ENCODE measurements around the gene ANKRD2.

Gene ANKRD2

DNA sequence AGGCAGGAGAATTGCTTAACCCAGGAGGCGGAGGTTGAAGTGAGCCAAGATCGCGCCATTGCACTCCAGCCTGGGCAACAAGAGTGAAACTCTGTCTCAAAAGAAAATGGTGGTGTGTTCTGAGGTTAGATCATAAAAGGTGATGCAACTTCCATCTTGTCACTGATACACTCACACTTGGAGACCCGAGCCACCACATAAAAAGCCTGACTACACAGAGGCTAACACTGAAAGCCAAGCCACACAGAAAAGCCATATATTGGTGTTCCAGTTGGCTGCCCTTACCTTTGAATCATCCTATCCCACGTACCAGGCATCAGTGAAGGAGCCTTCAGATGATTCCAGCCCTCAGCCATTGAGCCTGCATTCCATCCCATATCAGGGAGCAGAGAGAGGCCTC is 56.7 kb downstream of the ANKRD2 start:
- H3K4me3 ChIP-seq (ENCODE audit: control insufficient read depth, low read depth, low read length): no peak overlapping the region
- TF ChIP-seq, protein P1, sequence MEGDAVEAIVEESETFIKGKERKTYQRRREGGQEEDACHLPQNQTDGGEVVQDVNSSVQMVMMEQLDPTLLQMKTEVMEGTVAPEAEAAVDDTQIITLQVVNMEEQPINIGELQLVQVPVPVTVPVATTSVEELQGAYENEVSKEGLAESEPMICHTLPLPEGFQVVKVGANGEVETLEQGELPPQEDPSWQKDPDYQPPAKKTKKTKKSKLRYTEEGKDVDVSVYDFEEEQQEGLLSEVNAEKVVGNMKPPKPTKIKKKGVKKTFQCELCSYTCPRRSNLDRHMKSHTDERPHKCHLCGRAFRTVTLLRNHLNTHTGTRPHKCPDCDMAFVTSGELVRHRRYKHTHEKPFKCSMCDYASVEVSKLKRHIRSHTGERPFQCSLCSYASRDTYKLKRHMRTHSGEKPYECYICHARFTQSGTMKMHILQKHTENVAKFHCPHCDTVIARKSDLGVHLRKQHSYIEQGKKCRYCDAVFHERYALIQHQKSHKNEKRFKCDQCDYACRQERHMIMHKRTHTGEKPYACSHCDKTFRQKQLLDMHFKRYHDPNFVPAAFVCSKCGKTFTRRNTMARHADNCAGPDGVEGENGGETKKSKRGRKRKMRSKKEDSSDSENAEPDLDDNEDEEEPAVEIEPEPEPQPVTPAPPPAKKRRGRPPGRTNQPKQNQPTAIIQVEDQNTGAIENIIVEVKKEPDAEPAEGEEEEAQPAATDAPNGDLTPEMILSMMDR (conservative IDR thresholded peaks at IDR 0.05; ENCODE audit: control insufficient read depth, insufficient read depth, low read depth, low read length): no peak
- DNase-seq (ENCODE audit: low read depth): no peak

DNA sequence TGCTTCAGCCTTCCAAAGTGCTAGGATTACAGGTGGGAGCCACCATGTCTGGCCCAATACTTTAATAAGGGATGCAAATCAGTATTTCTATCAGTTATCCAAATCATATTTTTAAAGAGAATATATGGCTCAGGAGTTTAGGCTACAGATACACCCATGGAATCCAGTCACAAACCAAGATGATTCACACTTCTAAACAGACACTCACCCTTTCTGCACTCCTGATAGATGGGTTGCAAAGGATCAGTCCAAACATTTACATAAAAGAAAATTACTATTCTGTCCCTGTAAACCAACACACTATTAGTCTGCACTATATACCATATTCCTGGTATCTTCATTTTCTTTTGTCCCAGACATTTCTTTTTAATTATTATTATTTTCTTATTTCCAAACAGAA is 58.5 kb downstream of the ANKRD2 start:
- TF ChIP-seq, protein P1 (conservative IDR thresholded peaks at IDR 0.05; ENCODE audit: control insufficient read depth, insufficient read depth, low read depth, low read length): no peak
- DNase-seq (ENCODE audit: low read depth): peak; percentile 47
- no peak overlapping the region for H3K4me3 ChIP-seq (ENCODE audit: control insufficient read depth, low read depth, low read length)

DNA sequence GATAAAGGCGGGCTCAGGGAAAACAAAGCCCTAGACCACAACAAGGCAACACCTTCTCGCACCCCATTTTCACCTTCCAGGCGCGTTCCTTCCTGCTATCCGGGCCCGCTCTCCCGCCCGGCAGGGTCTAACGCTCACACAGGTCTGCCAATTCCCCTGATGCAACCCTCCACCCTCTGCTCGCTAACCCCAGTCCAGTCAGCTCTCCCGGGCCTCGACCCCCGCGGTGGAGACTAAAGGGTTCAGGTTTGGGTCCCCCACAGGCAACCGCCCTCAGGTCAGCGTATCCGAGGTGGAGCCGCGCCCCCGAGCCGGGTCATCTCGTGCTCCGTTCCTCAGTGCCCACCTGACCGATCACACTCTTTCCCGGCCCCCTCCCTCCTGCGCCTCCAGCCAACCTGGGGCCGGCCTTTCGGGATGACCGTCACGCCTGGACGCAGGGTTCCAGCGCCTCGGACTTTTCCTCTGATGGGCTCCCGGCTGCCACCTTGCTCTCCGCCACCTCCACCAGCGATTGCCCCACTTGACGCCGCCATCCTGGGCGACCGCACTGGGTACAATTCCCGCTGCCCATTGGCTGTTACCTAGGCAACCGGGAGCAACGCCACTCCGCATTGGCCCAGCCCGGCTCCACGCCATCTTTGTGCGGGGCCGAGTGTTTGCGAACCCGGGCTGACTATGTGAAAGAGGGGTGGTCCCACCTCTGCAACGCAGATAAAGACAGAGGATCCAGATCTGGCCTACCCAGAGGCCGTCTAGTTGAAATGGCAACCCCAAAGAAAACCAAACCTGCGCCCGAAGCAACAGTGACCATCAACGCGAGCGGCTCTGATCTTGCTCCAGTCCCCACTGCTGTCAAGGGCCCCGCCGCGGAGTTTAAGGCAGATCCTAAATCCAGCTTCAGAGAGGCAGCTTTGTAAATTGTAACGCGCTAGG is 60.6 kb downstream of the ANKRD2 start, which contains the start of gene MORN4:
Gene MORN4 (minus strand): TSS at position 552 of the 936 bp plus-strand sequence. CDS start 13,847 bp downstream, outside the sequence.
- TF ChIP-seq, protein P1 (conservative IDR thresholded peaks at IDR 0.05; ENCODE audit: control insufficient read depth, insufficient read depth, low read depth, low read length): no peak
- H3K4me3 ChIP-seq (ENCODE audit: control insufficient read depth, low read depth, low read length): peak within 1 kb of the TSS; percentile 88
- peak; percentile 87 for DNase-seq (ENCODE audit: low read depth)
